Activated T-cell treated with anti-CD3 and anti-CD28 coated beads, Interleukin-2, amount 50 U/mL, for 72 hours (primary cell): ENCODE results near the gene HEXD. TPM values are rescaled to one million over a fixed set of nuclear protein-coding genes. Genes with fewer than 3 reads are reported as not detected.

Experiments
- ATAC-seq, 2 donors: fragments of 150-1000 bp; cut with Tn5 transposase; replicated peaks in 1 of 2; 2 replicates each; pipeline ENCODE4 v1.10.0; 2021; ENCODE audit warnings: moderate library complexity in 2 of 2, mild to moderate bottlenecking in 1 of 2
- DNase-seq, 2 donors: peaks; one replicate each; pipeline ENCODE4 v3.0.0; 2021 to 2022; ENCODE audit warnings: mixed read lengths in 1 of 2
- H3K27ac Mint-ChIP-seq: one replicate; pipeline ENCODE4 v1.8.0; 2022; ENCODE audit warnings: mild to moderate bottlenecking, moderate library complexity, mixed read lengths
- H3K27me3 Mint-ChIP-seq: one replicate; pipeline ENCODE4 v1.8.0; 2022; ENCODE audit warnings: low read depth, mixed read lengths
- H3K36me3 Mint-ChIP-seq, 2 donors: one replicate each; pipeline ENCODE4 v1.8.0; 2022; ENCODE audit warnings: mixed read lengths in 2 of 2, mild to moderate bottlenecking in 1 of 2; ENCODE audit not compliant: insufficient read depth in 2 of 2
- H3K4me1 Mint-ChIP-seq: one replicate; pipeline ENCODE4 v1.8.0; 2022; ENCODE audit warnings: low read depth, mixed read lengths
- H3K4me3 Mint-ChIP-seq, 2 donors: one replicate each; pipeline ENCODE4 v1.8.0; 2022; ENCODE audit warnings: mild to moderate bottlenecking in 2 of 2, mixed read lengths in 2 of 2, moderate library complexity in 2 of 2
- H3K9me3 Mint-ChIP-seq, 2 donors: one replicate each; pipeline ENCODE4 v1.8.0; 2022; ENCODE audit warnings: mixed read lengths in 2 of 2
- total RNA-seq, 2 donors: library from RNA; stranded (reverse); gene quantifications; one replicate each; pipeline ENCODE4 v1.2.3, GENCODE V29; 2022

HEXD gene
- total RNA-seq, 2 donors from 2014 or later: 26.4 to 26.7 TPM

DNA sequence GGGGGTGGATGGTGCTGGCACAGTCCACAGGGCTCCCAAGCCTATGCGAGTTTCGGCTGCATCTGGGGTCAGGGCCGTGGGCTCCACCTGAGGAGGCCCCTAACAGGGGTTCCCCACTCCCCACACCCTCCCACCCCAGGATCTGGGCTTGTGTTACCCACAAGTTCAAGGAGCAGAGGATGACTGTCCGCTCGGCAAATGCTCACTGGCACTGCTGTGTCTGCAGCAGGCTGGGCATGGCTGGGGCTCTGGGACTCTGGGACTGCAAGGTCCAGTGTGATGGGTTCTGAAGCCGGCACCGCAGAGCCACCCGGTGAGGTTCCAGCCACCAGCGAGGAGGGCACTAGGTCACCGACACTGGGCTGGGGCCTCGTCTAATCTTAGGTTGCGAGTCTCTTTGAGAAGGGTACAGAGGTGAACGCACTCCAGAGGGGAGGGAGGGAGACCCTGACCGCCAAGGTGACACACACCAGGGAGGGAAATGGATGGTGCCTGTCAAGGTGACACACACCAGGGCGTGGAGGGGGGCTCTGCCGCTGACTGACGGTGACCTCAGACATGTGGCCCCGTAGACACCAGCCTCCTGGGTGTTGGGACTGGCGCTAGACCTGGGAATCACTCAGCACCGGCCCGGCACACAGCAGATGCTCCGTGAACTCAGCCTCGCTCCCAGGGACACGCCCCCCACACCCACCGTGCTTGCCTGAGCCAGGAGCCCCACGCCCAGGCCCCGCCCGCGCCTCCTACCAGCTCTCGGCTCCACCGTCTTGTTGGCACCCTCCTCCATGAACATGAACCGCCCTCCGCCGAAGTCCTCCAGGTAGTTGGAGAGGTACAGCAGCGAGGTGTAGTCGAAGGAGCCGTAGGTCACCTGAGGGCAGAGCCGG, 20.5 kb upstream of the HEXD start:
- H3K27ac Mint-ChIP-seq: no peak overlapping the region
- no peaks in the 10 kb centered on the region for H3K9me3 Mint-ChIP-seq

DNA sequence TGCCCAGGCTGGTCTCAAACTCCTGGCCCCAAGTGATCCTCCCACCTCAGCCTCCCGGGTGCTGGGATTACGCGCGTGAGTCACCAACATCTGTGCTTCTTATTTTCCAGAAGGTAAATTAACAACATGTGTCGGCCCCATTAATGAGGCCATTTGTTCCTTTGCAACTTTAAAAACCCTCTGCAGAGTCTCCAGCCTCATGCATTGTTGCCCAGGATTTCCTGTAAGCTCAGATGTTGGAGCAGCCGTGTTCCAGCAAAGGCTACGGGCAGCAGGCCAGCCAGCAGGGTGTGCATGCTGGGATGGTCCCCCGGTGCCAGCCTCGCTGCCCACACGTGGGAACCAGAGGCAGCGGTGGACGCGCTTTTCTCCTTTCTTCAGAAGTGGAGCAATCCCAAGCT, 19.1 kb upstream of the HEXD start:
- peaks cover 22% of the 10 kb centered on the region for H3K4me1 Mint-ChIP-seq
- H3K9me3 Mint-ChIP-seq: no peaks in the 10 kb centered on the region
- ATAC-seq: no peak
- no peaks in the 10 kb centered on the region for H3K27me3 Mint-ChIP-seq
- DNase-seq: no peak
- peaks cover 2 to 6% of the 10 kb centered on the region in 2 donors for H3K36me3 Mint-ChIP-seq
- H3K4me3 Mint-ChIP-seq: no peak overlapping the region
- H3K27ac Mint-ChIP-seq: no peak overlapping the region

More for the DNA sequence above, 20.5 kb upstream of the HEXD start:
- Mint-ChIP-seq H3K36me3 (peaks cover 2 to 4% of the 10 kb centered on the region in 2 donors), H3K4me1 (peaks cover 20% of the 10 kb centered on the region), H3K4me3 (no peak overlapping the region), H3K27me3 (no peaks in the 10 kb centered on the region)
- ATAC-seq (peak; percentile 8 to 11), DNase-seq (no peak)

DNA sequence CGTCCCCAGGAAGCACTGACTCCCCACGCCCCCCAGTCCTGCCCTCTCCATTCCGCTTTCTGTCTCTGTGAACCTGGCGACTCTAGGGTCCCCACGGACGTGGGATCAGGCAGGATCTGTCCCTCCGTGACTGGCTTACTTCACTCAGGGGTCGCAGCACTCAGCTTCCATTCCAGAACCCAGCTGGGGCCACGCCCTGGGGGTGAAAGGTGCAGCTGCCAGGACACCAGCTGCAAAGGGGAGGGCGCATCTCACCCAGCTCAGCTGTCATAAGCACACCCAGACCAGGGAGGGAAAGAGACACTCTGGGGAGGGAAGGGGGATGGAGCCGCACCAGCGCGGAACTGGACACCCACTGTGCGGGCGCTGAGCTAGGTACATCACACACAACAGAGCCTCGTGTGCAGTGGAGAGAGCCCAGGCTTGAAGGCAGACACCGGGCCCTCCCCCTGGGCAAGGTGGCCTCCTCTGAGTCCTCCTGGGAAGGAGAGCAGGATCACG, 18.5 kb upstream of the HEXD start:
- no peaks in the 10 kb centered on the region for H3K9me3 Mint-ChIP-seq
- no peak overlapping the region for H3K4me3 Mint-ChIP-seq
- no peaks in the 10 kb centered on the region for H3K27me3 Mint-ChIP-seq
- ATAC-seq (no peak), DNase-seq (no peak)
- H3K36me3 Mint-ChIP-seq: peaks cover 2 to 6% of the 10 kb centered on the region in 2 donors
- no peak overlapping the region for H3K27ac Mint-ChIP-seq
- peaks cover 22% of the 10 kb centered on the region for H3K4me1 Mint-ChIP-seq

DNA sequence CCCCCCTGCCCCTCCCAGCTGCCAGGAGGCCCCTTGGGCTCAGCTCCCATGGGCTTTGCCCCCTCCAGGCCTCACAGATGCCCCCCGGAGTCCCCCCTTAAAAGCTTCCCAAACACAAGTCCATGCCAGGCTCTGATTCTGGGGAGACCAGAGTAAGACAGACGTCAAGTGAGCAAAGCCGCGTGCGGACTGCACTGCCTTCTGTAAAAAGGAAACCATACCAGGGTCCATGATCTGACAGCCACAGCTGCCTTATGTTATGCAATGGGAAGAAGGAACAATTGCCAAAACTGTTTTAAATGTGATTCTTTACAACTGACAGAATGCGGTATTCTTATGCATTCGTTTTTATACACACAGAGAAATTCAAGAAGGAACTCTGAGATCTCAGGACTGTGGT, 17.9 kb upstream of the HEXD start:
- no peak for ATAC-seq
- Mint-ChIP-seq H3K4me3 (peak overlapping the region in 1 of 2 donors; percentile 15), H3K27ac (no peak overlapping the region), H3K4me1 (peaks cover 22% of the 10 kb centered on the region), H3K36me3 (peaks cover 2 to 6% of the 10 kb centered on the region in 2 donors), H3K9me3 (no peaks in the 10 kb centered on the region), H3K27me3 (no peaks in the 10 kb centered on the region)
- no peak for DNase-seq

DNA sequence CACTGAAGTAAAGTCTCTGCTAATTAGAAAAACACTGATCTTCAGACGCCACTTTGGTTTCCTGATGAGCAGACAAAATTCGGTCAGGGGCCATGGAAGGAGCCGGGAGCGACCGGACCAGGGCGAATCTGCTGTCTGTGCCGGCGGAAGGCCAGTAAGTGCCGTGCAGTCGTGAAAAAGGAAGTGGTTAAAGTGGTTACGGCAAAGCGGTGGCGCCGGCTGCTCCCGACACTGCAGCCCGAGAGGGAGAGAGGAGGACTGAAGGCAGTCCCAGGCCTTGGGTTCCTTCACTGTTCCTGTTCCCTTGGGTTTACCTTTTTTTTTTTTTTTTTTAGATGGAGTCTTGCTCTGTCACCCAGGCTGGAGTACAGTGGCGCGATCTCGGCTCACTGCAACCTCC, 17.3 kb upstream of the HEXD start:
- peaks cover 2 to 7% of the 10 kb centered on the region in 2 donors for H3K36me3 Mint-ChIP-seq
- DNase-seq: peak; percentile 67 to 72
- H3K27me3 Mint-ChIP-seq: no peaks in the 10 kb centered on the region
- peak overlapping the region; percentile 79 to 96 for H3K4me3 Mint-ChIP-seq
- peak; percentile 86 to 89 for ATAC-seq
- H3K27ac Mint-ChIP-seq: peak overlapping the region; percentile 81
- H3K4me1 Mint-ChIP-seq: peaks cover 22% of the 10 kb centered on the region
- no peaks in the 10 kb centered on the region for H3K9me3 Mint-ChIP-seq

DNA sequence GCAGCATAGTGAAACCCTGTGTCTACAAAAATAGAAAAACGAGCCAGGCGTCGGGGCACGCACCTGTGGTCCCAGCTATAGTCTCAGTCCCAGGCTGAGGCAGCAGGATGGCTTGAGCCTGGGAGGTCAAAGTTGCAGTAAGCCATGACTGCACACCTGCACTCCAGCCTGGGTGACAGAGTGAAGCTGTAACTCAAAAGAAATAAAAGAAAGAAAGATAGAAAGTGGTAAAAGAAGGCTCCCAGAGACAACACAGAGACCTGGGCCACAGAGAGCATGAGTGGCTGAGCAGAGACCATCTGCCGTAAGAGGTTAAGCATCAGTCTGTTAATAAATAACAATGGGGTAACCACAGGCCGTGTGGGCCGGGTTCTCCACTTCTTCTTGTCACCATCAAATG, 15.3 kb upstream of the HEXD start:
- Mint-ChIP-seq H3K36me3 (peaks cover 2 to 7% of the 10 kb centered on the region in 2 donors), H3K27me3 (no peaks in the 10 kb centered on the region), H3K27ac (no peak overlapping the region), H3K4me1 (peaks cover 30% of the 10 kb centered on the region), H3K4me3 (no peak overlapping the region), H3K9me3 (no peaks in the 10 kb centered on the region)
- ATAC-seq (no peak), DNase-seq (no peak)

DNA sequence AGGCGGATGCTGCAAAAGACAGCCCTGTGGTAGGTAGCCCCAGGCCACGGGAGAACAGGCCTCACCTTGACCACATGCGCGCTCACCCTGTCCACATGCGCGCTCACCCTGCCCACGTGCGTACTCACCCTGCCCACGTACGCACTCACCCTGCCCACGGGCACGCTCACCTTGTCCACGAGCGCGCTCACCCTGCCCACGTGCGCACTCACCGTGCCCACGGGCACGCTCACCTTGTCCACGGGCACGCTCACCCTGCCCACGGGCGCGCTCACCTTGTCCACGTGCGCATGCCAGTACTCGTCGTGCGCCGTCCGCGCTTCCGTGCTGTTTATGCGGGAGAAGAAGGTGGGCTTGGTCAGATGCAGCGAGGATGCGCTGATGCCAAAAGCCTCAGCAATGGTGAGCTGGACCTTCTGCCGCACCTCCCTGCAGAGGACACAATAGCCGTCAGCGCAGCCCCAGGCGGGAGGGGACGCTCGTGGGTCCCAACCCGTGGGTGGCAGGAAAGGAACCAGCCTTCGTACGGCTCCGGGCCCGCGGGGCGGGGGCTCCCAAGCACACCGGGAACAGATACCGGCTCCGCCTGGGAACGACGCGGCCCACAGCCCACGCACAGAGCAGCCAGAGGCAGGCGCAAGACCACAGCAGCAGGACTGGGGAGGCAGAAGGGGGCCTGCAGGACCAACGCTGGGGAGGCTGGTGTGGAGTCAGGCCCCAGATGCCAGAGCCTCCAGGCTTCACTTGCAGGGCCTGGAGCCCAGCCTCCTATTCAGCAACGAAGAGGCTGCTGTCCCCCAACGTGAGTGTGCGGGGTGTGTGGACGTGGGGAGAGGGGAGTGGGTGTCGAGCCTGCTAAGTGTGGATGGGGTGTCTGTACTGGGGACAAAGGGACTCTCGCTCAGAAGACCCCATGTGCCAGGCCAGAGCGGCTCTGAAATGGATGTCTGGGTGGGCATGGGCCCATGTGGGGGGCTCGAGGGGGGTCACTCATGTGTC, 14.2 kb upstream of the HEXD start:
- H3K27me3 Mint-ChIP-seq: no peaks in the 10 kb centered on the region
- ATAC-seq: no peak
- H3K9me3 Mint-ChIP-seq: no peaks in the 10 kb centered on the region
- H3K4me1 Mint-ChIP-seq: peaks cover 35% of the 10 kb centered on the region
- no peak overlapping the region for H3K27ac Mint-ChIP-seq
- peaks cover 2 to 7% of the 10 kb centered on the region in 2 donors for H3K36me3 Mint-ChIP-seq
- no peak overlapping the region for H3K4me3 Mint-ChIP-seq
- no peak for DNase-seq

DNA sequence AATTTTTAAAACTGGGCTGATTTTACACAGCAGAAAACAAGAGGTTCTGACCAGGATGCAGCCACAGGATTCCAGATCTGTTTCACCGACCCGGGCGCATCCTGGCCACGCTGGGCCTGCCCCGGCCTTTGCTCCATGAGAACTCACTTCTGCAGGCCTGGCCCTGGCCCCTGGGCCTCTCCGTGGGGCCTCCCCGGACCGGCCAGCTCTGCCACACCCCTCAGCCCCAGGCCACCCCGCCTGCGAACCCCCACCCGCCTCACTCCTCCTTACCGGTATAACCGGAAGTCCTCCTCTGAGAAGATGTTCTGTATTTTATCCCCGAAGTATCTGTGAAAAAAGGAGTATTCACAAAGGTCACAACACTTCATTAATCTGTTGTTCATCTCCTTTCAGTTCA, 13.1 kb upstream of the HEXD start:
- ATAC-seq (no peak), DNase-seq (no peak)
- Mint-ChIP-seq H3K9me3 (no peaks in the 10 kb centered on the region), H3K27me3 (no peaks in the 10 kb centered on the region), H3K4me3 (no peak overlapping the region), H3K4me1 (peaks cover 34% of the 10 kb centered on the region), H3K27ac (no peak overlapping the region), H3K36me3 (peaks cover 2 to 7% of the 10 kb centered on the region in 2 donors)

DNA sequence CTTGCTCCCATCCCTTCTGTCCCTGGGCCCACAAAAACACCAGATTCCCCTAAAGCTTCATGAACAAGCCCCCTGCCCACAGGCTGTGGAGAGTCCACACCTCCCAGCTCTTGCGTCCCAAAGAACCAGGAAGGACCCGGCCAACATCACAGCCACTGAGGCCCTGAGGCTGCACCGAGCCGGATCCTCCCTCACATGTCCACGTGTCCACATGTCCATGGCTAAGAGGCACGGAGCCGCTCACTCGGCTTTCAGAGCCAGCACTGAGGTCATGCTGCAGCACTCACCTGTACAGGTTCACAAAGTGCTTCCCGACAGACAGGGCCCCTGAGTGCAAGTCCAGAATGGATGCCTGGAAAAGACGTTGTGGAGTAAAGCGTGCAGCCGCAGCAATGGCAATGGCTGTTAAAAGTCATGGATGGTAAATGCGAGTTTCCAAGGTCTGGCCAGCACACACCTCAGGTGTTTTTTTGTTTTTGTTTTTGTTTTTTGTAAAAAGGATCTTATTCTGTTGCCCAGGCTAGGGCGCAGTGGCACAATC, 11.9 kb upstream of the HEXD start:
- H3K36me3 Mint-ChIP-seq: peaks cover 0 to 6% of the 10 kb centered on the region in 2 donors
- H3K4me1 Mint-ChIP-seq: peaks cover 24% of the 10 kb centered on the region
- H3K27ac Mint-ChIP-seq: no peak overlapping the region
- H3K27me3 Mint-ChIP-seq: no peaks in the 10 kb centered on the region
- DNase-seq (no peak), ATAC-seq (no peak)
- no peaks in the 10 kb centered on the region for H3K9me3 Mint-ChIP-seq
- H3K4me3 Mint-ChIP-seq: no peak overlapping the region

DNA sequence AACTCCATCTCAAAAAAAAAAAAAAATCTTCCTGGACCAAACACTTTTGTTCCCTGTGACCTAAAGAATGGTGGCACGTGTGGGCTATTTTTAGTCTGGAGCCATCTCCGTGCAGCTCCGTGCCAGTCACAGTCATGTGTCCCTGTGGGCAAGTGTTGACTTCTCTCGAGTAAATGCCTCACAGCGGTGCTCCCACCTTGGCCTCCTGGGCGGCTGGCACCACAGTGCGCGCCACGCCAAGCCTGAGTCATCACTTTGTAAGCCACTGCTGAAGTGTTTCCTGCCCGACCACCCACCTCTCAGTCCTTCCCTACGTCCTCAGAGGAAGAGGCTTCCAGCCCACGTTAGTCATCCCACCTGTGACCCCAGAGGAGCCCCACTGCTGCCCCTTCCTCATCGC, 10.9 kb upstream of the HEXD start:
- Mint-ChIP-seq H3K27ac (peak overlapping the region; percentile 38), H3K4me1 (peaks cover 16% of the 10 kb centered on the region)

DNA sequence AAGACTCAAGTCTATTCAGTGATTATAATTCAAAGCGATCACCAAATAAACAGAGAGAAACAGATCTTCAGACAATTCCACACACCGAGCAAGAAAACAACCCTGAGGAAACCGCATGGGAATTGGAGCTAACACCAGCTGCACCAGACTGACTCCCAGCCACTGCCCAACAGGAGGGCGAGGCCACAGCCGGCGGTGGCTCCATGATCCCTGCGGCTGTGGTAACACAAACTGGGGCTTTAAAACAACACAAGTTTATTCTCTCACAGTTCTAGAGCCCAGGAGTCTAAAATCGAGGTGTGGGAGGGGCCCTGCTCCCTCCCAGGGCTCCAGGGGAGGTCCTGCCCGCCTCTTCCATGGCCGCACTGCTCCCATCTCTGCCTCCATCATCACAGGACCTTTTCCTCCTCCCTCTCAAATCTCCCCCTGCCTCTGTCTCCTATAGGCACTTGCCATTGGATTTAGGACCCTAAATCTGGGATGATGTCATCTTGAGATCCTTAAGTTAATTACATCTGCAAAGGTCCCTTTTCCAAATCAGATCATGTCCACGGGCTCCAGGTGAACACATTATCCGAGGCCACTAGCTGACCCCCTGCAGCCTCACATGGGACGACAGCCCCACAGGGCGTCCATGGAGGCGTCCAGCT, 9.7 kb upstream of the HEXD start:
- Mint-ChIP-seq H3K27me3 (no peaks in the 10 kb centered on the region), H3K9me3 (no peaks in the 10 kb centered on the region), H3K36me3 (peaks cover 0 to 1% of the 10 kb centered on the region in 2 donors), H3K4me1 (peaks cover 13% of the 10 kb centered on the region), H3K4me3 (no peak overlapping the region), H3K27ac (no peak overlapping the region)
- DNase-seq: no peak
- no peak for ATAC-seq

More for the DNA sequence above, 10.9 kb upstream of the HEXD start:
- Mint-ChIP-seq H3K9me3 (no peaks in the 10 kb centered on the region), H3K36me3 (peaks cover 0 to 4% of the 10 kb centered on the region in 2 donors), H3K4me3 (no peak overlapping the region), H3K27me3 (no peaks in the 10 kb centered on the region)
- ATAC-seq: peak in 1 of 2 donors; percentile 47
- DNase-seq: no peak

DNA sequence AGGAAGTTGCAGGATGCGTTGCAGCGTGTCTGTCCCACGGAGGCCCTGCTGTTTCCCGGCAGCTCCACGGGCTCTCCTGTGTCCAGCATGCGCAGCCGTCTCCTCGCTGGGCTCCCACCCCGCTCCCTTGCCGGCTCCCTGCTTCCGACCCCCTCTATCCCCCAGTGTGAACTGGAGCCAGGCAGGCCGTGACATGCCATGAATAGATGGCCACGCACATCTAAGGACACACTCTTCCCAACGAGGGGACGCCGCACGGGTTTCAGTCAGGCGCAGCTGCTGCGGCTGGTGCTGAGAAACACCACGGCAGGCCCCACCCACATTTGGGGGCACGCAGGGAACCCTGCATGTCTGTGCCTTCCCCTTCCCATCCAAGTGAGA, 9.2 kb upstream of the HEXD start:
- Mint-ChIP-seq H3K27me3 (no peaks in the 10 kb centered on the region), H3K9me3 (no peaks in the 10 kb centered on the region)
- no peak for ATAC-seq

More for the DNA sequence above, 9.2 kb upstream of the HEXD start:
- H3K27ac Mint-ChIP-seq: no peak overlapping the region
- H3K36me3 Mint-ChIP-seq: peaks cover 0 to 1% of the 10 kb centered on the region in 2 donors
- no peak overlapping the region for H3K4me3 Mint-ChIP-seq
- peaks cover 13% of the 10 kb centered on the region for H3K4me1 Mint-ChIP-seq
- DNase-seq: no peak
